Uterus (tissue), 4 donors: ENCODE results near the gene CARD14. TPM values are rescaled to one million over a fixed set of nuclear protein-coding genes. Genes with fewer than 3 reads are reported as not detected.
"Not testable (repeated sequence)": the region's sequence is repeated elsewhere in the genome, so short reads cannot be mapped to it uniquely, and the experiment has no call there.

Experiments
- DNase-seq, 2 donors: peaks; one replicate each; pipeline ENCODE4 v3.0.0-alpha.2; 2019 to 2020
- H3K27ac ChIP-seq, 2 donors: fragments of 200-600 bp; sonication (generic); 1 replicate in 1 of 2; 2 replicates in 1 of 2; pipeline ENCODE4 v1.5.1; 2016 to 2018
- H3K27me3 ChIP-seq, 2 donors: fragments of 200-600 bp; sonication (generic); one replicate each; pipeline ENCODE4 v1.5.1; 2018 to 2019; ENCODE audit warnings: control low read depth in 1 of 2
- H3K36me3 ChIP-seq, 2 donors: fragments of 200-600 bp; sonication (generic); one replicate each; pipeline ENCODE4 v1.5.1; 2019; ENCODE audit warnings: control low read depth in 1 of 2
- H3K4me1 ChIP-seq, 2 donors: fragments of 200-600 bp; sonication (generic); one replicate each; pipeline ENCODE4 v1.5.1; 2018 to 2019; ENCODE audit warnings: control low read depth in 1 of 2
- H3K4me3 ChIP-seq, 2 donors: fragments of 200-600 bp; sonication (generic); 1 replicate in 1 of 2; 2 replicates in 1 of 2; pipeline ENCODE4 v1.5.1; 2018 to 2019; ENCODE audit warnings: mild to moderate bottlenecking in 1 of 2
- H3K9me3 ChIP-seq, 2 donors: fragments of 200-600 bp; sonication (generic); one replicate each; pipeline ENCODE4 v1.5.1; 2019; ENCODE audit warnings: control low read depth in 1 of 2
- POLR2A ChIP-seq, 2 donors: fragments of 450-650 bp; IDR thresholded peaks; one replicate each; pipeline ENCODE4 v1.6.1; 2016; ENCODE audit warnings: antibody characterized with exemption in 2 of 2, mild to moderate bottlenecking in 1 of 2, moderate library complexity in 1 of 2
- intact Hi-C: fragments of 100-400 bp; cut with DNase I; formaldehyde crosslinking; loops from one replicate; pipeline ENCODE4 v1.15.1; 2023; ENCODE audit warnings: low total_unique reads
- total RNA-seq, 4 donors: library from RNA; depleted of rRNA in 3 of 4; stranded (reverse); fragments of >200 nt in 3 of 4; gene quantifications; one replicate each; pipeline versions ENCODE4 v1.1.0 to v1.2.4, GENCODE V29; 2014 to 2023
- TF ChIP-seq, protein P1 (sequence below), 4 experiments: fragments of 200-600 bp in 2 of 4; fragments of 450-650 bp in 2 of 4; sonication (generic) in 2 of 4; IDR thresholded peaks; one replicate each; pipeline ENCODE4 v1.5.1; 2016 to 2019; ENCODE audit warnings: antibody characterized with exemption in 4 of 4, mild to moderate bottlenecking in 2 of 4, moderate library complexity in 1 of 4
- donor health status: DM: yes; HTN: yes; CAD: no.

The CARD14 gene
- total RNA-seq, 4 donors from 2014 or later = 0.43 to 1.4 TPM; not detected in 2

DNA sequence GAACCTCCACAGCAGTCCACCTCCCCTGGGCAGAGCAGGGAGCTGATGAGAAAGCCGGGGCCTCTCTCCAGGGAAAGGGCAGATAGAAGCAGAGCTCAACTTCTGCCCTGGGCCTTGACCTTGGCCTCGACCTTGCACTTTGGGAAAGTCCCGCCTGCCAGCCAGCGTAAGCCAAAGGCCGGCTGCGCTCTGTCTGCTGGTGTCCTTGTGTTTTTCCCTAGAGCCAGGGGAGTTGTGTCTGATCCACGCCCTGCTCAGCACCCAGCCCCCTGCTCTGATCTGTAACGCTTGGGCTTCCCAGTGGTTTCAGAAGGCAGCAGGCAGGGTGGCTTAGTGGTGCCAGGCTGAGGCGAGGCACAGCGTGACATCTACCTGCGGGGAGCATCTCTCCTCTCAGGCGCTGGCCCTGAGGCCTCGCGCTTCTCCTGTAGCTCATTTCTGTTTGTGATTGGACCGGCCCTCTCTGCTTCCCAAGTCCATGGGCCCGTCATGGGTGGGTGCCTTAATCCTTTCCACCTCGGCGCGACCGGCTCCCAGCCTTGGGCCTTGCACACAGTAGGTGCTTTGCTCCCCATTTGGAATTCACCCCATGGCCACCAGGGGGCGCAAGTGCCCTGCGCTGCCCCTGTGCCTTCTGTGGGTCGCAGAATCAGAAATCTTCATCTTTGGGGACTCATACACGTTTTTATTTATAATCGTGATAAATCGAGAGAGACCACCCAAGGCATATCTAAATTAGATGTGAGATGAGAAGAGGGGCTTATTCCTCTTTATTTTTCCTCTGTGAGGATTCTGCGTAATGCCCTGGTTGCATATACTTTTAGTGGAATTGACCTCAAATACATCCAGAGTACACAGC is 26.1 kb downstream of the CARD14 start:
- no peak for DNase-seq
- Histone ChIP-seq H3K27me3 (no peaks in the 10 kb centered on the region), H3K4me3 (no peak overlapping the region), H3K27ac (no peak overlapping the region), H3K36me3 (no peaks in the 10 kb centered on the region), H3K4me1 (no peaks in the 10 kb centered on the region), H3K9me3 (no peaks in the 10 kb centered on the region)
- TF ChIP-seq POLR2A (IDR thresholded peaks at IDR 0.05) = no peak
- TF ChIP-seq, protein P1, sequence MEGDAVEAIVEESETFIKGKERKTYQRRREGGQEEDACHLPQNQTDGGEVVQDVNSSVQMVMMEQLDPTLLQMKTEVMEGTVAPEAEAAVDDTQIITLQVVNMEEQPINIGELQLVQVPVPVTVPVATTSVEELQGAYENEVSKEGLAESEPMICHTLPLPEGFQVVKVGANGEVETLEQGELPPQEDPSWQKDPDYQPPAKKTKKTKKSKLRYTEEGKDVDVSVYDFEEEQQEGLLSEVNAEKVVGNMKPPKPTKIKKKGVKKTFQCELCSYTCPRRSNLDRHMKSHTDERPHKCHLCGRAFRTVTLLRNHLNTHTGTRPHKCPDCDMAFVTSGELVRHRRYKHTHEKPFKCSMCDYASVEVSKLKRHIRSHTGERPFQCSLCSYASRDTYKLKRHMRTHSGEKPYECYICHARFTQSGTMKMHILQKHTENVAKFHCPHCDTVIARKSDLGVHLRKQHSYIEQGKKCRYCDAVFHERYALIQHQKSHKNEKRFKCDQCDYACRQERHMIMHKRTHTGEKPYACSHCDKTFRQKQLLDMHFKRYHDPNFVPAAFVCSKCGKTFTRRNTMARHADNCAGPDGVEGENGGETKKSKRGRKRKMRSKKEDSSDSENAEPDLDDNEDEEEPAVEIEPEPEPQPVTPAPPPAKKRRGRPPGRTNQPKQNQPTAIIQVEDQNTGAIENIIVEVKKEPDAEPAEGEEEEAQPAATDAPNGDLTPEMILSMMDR (IDR thresholded peaks at IDR 0.05) = peak; percentile 44 to 69 (median 58)
- intact Hi-C loops = no loop called here

DNA sequence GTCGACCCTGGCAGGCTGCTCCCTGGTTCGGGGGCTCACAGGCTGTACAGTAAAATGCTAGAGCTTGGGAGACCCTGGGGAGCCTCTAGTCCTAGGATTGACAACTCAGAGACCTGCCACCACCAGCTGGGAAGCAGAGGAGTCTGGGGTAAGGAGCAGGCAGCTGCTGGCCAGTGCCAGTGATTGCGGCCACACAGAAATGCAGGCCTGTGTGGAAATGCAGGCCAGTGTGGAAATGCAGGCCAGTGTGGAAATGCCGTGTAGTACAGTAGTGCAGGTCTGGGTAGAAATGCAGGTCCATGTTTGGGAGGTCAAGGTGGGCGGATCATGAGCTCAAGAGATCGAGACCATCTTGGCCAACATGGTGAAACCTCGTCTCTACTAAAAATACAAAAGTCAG is 26.8 kb downstream of the CARD14 start:
- H3K4me1 ChIP-seq = no peaks in the 10 kb centered on the region
- H3K9me3 ChIP-seq = no peaks in the 10 kb centered on the region
- no peaks in the 10 kb centered on the region for H3K36me3 ChIP-seq
- no peak for DNase-seq
- no peak for TF ChIP-seq POLR2A (IDR thresholded peaks at IDR 0.05)
- TF ChIP-seq, protein P1 (IDR thresholded peaks at IDR 0.05) = no peak
- no peak overlapping the region for H3K4me3 ChIP-seq
- intact Hi-C loops = no loop called here
- no peak overlapping the region for H3K27ac ChIP-seq
- H3K27me3 ChIP-seq = no peaks in the 10 kb centered on the region

DNA sequence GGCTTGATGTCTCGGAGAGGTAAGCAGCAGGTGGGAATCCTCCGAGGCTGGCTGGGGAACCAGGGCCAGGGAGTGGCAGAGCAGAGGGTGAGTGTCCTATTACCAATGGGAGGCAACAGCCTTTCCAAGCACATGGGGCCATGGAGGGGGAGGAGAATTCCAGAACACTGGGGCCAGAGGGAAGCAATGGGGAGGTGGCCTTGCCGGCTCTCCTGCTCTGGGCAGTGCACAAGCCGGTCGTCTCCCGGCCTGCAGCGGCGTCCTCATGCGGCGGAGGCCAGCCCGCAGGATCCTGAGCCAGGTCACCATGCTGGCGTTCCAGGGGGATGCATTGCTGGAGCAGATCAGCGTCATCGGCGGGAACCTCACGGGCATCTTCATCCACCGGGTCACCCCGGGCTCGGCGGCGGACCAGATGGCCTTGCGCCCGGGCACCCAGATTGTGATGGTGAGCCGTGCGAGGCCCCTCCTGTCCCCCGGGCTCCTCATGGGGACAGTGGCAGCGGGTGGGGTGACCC is 28.4 kb downstream of the CARD14 start:
- Histone ChIP-seq H3K27ac (no peak overlapping the region), H3K36me3 (no peaks in the 10 kb centered on the region), H3K4me1 (no peaks in the 10 kb centered on the region), H3K4me3 (no peak overlapping the region), H3K9me3 (no peaks in the 10 kb centered on the region), H3K27me3 (no peaks in the 10 kb centered on the region)
- TF ChIP-seq, protein P1 (IDR thresholded peaks at IDR 0.05) = no peak
- TF ChIP-seq POLR2A (IDR thresholded peaks at IDR 0.05) = no peak
- no peak for DNase-seq
- intact Hi-C loops = no loop called here

DNA sequence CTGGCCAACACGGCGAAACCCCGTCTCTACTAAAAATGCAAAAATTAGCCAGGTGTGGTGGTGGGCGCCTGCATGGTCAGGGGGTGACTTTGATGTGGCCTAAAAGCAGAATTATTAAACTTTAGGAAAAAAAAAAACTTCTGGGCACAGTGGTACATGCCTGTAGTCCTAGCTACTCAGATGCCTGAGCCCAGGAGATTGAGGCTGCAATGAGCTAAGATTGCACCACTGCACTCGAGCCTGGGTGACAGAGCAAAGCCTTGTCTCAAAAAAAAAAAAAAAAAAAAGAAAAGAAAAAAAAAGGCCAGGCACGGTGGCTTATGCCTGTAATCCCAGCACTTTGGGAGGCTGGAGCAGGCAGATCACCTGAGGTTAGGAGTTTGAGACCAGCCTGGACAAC is 29.5 kb downstream of the CARD14 start:
- intact Hi-C loops, H3K9me3 ChIP-seq, H3K27ac ChIP-seq, DNase-seq, H3K4me1 ChIP-seq, H3K27me3 ChIP-seq, H3K4me3 ChIP-seq, H3K36me3 ChIP-seq: not testable (repeated sequence)

GRCh38 chr17:80201446-80201845 is 31.6 kb downstream of the CARD14 start:
- Histone ChIP-seq H3K4me1 (no peaks in the 10 kb centered on the region), H3K27ac (no peak overlapping the region), H3K9me3 (no peaks in the 10 kb centered on the region), H3K4me3 (no peak overlapping the region), H3K27me3 (no peaks in the 10 kb centered on the region), H3K36me3 (no peaks in the 10 kb centered on the region)
- TF ChIP-seq, protein P1 (IDR thresholded peaks at IDR 0.05) = no peak
- no peak for TF ChIP-seq POLR2A (IDR thresholded peaks at IDR 0.05)
- intact Hi-C loops = no loop called here
- DNase-seq = no peak
